Measurements from ENCODE around the gene ZNF138.

The ZNF138 gene

GRCh38 chr7:64881461-64882287 lies 87.4 kb downstream of the ZNF138 start:
- no peaks in the 10 kb centered on the region for H4K20me1 ChIP-seq (ENCODE audit: control insufficient read depth, insufficient read depth, low read depth, low read length)
- no peaks in the 10 kb centered on the region for H3K36me3 ChIP-seq (ENCODE audit: control insufficient read depth, low read length)
- no peaks in the 10 kb centered on the region for H3K4me1 ChIP-seq (ENCODE audit: control insufficient read depth, low read length)
- no peaks in the 10 kb centered on the region for H3K79me2 ChIP-seq (ENCODE audit: control insufficient read depth, low read length)
- H3K4me2 ChIP-seq (ENCODE audit: low read length) = no peak overlapping the region
- peaks cover 48% of the 10 kb centered on the region; the same call in 1 of the 2 replicates for H3K9me3 ChIP-seq (ENCODE audit: control insufficient read depth, insufficient read depth, low read length)
- no peak overlapping the region for H3K4me3 ChIP-seq (ENCODE audit: low read length)
- H3K27me3 ChIP-seq (ENCODE audit: control insufficient read depth, low read length) = no peaks in the 10 kb centered on the region
- no peak overlapping the region for H3K27ac ChIP-seq (ENCODE audit: low read depth, low read length)
- no peaks in the 10 kb centered on the region for H3K9me2 ChIP-seq (replicated peaks; ENCODE audit: control insufficient read depth, low read length)
- no peak for TF ChIP-seq EZH2phosphoT487 (IDR thresholded peaks at IDR 0.05; ENCODE audit: borderline replicate concordance, low read length)
- TF ChIP-seq CTCF (IDR thresholded peaks at IDR 0.05; ENCODE audit: low read depth, low read length, poor library complexity, severe bottlenecking) = no peak
- H3F3A ChIP-seq (ENCODE audit: control insufficient read depth, insufficient read depth) = no peaks in the 10 kb centered on the region

GRCh38 chr7:64882341-64883112 lies 88.3 kb downstream of the ZNF138 start:
- no peak overlapping the region for H3K4me3 ChIP-seq (ENCODE audit: low read length)
- no peak overlapping the region for H3K4me2 ChIP-seq (ENCODE audit: low read length)
- TF ChIP-seq CTCF (IDR thresholded peaks at IDR 0.05; ENCODE audit: low read depth, low read length, poor library complexity, severe bottlenecking) (no peak), EZH2phosphoT487 (IDR thresholded peaks at IDR 0.05; ENCODE audit: borderline replicate concordance, low read length) (no peak)
- no peaks in the 10 kb centered on the region for H3K79me2 ChIP-seq (ENCODE audit: control insufficient read depth, low read length)
- H3K36me3 ChIP-seq (ENCODE audit: control insufficient read depth, low read length) = no peaks in the 10 kb centered on the region
- no peaks in the 10 kb centered on the region for H3K4me1 ChIP-seq (ENCODE audit: control insufficient read depth, low read length)
- H3K27me3 ChIP-seq (ENCODE audit: control insufficient read depth, low read length) = no peaks in the 10 kb centered on the region
- no peak overlapping the region for H3K27ac ChIP-seq (ENCODE audit: low read depth, low read length)
- no peaks in the 10 kb centered on the region for H3F3A ChIP-seq (ENCODE audit: control insufficient read depth, insufficient read depth)
- H4K20me1 ChIP-seq (ENCODE audit: control insufficient read depth, insufficient read depth, low read depth, low read length) = no peaks in the 10 kb centered on the region
- H3K9me3 ChIP-seq (ENCODE audit: control insufficient read depth, insufficient read depth, low read length) = peaks cover 45% of the 10 kb centered on the region; the same call in 1 of the 2 replicates
- H3K9me2 ChIP-seq (replicated peaks; ENCODE audit: control insufficient read depth, low read length) = no peaks in the 10 kb centered on the region

Measured in DOHH2 (cell line).